Stimulated activated CD8-positive, alpha-beta memory T cell treated with anti-CD3 and anti-CD28 coated beads, Interleukin-12 subunit alpha, Interleukin-12 subunit beta, amount 100 ng/mL, for 24 hours (primary cell): ENCODE results near the gene SLC22A17.
"Not testable (repeated sequence)": the region's sequence is repeated elsewhere in the genome, so short reads cannot be mapped to it uniquely, and the experiment has no call there.

Source experiments
- DNase-seq: peaks from one replicate; pipeline ENCODE4 v3.0.0-alpha.2; 2020; ENCODE audit errors: extremely low read depth

Gene SLC22A17

GRCh38 chr14:23339506-23340268, 13.0 kb downstream of the SLC22A17 start:
- DNase-seq: no peak

GRCh38 chr14:23335623-23336022, 17.1 kb downstream of the SLC22A17 start:
- no peak for DNase-seq

GRCh38 chr14:23327947-23328744, 24.5 kb downstream of the SLC22A17 start:
- DNase-seq: no peak

DNA sequence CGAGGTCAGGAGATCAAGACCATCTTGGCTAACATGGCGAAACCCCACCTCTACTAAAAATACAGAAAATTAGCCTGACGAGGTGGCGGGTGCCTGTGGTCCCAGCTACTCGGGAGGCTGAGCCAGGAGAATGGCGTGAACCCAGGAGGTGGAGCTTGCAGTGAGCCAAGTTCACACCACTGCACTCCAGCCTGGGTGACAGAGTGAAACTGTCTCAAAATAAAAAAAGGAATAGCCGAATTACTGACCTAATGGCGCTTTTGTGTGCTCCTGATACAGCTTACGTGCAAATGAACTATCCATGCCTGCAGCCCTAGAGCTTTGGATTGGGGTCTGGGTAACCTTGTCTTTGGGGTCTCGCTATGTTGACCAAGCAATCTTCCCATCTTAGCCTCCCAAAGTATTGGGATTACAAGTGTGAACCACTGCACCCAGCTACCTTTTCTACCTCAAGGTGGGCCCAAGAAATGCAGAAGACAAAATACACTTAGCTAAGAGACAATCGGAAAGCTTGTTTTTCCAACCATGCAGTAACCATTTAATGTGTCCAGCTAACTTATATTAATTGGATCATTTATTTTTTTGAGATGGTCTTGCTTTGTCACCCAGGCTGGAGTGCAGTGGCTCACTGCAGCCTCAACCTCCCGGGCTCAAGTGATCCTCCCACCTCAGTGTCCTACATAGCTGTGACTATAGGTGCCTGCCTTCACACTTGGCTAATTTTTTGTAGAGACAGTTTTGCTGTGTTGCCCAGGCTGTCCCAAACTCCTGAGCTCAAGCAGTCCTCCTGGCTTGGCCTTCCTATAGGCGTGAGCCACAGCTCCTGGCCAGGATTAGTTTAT, 26.0 kb downstream of the SLC22A17 start:
- no peak for DNase-seq

- DNase-seq: not testable (repeated sequence)
Observed at GRCh38 chr14:23325746-23326145, 26.9 kb downstream of the SLC22A17 start.

DNA sequence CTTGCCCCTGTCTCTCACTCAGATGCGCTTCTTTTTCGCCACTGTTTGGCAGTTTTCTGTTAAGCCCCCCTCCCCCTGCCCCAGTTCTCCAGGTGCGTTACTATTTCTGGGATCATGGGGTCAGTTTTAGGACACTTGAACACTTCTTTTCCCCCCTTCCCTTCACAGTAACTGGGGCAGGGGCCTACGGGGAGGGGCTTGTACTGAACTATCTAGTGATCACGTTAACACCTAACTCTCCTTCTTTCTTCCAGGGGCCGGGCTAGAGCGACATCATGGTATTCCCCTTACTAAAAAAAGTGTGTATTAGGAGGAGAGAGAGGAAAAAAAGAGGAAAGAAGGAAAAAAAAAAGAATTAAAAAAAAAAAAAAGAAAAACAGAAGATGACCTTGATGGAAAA, 27.7 kb downstream of the SLC22A17 start:
- DNase-seq: no peak

DNA sequence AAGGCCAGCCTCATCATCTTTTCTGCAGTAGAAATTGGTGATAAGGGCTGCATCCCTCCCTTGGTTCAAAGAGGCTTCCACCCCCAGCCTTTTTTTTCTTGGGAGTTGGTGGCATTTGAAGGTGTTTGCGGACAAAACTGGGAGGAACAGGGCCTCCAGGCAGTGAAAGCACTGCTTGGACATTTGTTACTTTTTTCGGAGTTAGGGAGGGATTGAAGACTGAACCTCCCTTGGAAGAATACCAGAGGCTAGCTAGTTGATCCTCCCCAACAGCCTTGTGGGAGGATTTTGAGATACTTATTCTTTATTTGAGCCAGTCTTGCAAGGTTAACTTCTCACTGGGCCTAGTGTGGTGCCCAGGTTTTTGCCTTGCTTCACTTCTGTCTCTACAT, 28.2 kb downstream of the SLC22A17 start:
- DNase-seq: no peak

GRCh38 chr14:23323838-23324454, 28.7 kb downstream of the SLC22A17 start:
- no peak for DNase-seq

- no peak for DNase-seq
Observed at GRCh38 chr14:23322568-23323517, 29.8 kb downstream of the SLC22A17 start.

DNA sequence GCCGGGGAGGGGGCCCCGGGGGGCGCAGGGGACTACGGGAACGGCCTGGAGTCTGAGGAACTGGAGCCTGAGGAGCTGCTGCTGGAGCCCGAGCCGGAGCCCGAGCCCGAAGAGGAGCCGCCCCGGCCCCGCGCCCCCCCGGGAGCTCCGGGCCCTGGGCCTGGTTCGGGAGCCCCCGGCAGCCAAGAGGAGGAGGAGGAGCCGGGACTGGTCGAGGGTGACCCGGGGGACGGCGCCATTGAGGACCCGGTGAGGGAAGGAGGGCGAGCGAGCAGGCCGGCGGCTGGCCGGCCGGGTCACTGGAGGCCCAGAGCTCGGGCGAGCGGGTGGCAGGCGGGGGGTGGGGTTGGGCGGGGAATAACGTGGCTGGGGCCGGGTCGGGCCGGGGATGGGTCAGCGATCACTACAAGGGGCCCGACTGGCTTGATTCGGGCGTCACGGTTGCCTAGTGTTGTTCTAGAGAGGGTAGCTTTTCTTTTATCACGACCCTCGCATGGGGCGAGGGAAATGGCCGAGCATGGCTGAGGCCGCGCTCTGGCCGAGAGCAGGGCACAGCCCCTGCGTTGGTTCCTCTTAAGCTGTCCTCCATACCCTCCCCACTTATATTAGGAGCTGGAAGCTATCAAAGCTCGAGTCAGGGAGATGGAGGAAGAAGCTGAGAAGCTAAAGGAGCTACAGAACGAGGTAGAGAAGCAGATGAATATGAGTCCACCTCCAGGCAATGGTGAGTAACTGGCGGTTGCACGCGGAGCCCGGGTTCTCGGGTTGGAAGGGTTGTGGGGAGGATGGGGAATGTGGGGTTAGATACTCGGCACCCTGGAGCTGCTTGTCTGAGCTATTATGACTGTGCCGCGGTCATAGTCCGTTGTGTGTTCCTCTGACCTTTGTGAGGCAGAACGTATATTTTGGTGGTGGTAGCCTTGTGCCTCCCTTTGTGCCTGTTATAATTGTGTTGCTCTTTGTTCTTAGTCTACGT, 30.8 kb downstream of the SLC22A17 start:
- no peak for DNase-seq

GRCh38 chr14:23320584-23321571, 31.8 kb downstream of the SLC22A17 start, which contains the start of gene PABPN1:
PABPN1 (plus strand) TSS chr14:23321457; CDS start chr14:23321470, 13 bp downstream.
- peak; percentile 95 for DNase-seq

DNA sequence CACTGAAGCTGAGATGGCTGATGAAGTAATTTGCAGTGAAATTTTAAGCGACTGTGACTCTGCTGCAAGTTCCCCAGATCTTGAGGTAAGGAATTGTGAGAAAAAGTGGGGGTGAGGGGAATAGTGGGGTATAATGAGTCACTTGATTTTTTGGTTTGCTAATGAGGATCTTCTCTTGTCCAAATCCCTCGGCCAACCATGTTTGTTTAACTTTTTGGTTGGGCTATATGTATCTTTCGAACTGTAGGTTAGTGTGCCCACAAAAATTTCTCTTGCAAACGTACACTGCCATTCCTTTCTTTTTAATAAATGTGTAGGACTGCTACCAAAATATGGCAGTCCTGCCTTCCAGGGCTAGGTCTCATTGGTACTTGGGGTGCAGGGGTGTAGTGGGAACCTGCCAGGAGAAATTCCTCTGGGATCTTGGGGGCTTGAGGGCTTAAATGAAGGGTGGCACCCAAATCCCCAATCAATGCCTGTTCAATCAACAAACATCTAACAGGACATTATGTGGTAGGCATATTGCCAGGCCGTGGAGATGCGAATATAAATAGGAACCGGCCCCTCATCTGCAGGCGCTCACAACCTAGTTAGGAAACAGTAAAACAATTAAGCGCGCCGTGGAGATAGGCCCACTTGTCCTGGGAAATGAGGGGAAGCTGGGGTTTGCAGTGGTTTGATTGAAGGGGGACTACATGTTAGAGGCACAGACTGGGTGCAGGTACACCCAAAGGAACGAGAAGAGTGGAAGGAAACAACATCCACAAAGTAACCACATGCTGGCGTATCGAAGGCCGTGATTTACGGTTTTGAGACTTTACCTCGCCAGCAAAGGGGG, 32.7 kb downstream of the SLC22A17 start:
- no peak for DNase-seq

DNA sequence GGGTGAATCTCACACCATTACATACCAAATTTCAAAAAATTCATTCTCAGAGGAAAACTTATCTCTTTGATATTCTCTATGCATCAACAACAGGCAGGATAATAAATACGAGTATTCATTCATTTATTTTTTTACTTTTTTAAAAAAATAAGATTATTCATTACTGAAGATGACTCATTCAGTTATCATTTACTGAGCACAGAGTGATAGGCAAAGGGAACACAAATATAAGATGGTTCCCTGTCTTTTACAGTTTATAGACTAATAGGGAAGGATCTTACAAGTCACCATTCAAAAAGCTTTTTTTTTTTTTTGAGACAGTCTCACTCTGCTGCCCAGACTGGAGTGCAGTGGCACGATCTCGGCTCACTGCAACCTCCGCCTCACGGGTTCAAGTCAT, 36.4 kb downstream of the SLC22A17 start:
- DNase-seq: no peak

- DNase-seq: no peak
Observed at GRCh38 chr14:23310546-23310945, 42.1 kb downstream of the SLC22A17 start.

DNA sequence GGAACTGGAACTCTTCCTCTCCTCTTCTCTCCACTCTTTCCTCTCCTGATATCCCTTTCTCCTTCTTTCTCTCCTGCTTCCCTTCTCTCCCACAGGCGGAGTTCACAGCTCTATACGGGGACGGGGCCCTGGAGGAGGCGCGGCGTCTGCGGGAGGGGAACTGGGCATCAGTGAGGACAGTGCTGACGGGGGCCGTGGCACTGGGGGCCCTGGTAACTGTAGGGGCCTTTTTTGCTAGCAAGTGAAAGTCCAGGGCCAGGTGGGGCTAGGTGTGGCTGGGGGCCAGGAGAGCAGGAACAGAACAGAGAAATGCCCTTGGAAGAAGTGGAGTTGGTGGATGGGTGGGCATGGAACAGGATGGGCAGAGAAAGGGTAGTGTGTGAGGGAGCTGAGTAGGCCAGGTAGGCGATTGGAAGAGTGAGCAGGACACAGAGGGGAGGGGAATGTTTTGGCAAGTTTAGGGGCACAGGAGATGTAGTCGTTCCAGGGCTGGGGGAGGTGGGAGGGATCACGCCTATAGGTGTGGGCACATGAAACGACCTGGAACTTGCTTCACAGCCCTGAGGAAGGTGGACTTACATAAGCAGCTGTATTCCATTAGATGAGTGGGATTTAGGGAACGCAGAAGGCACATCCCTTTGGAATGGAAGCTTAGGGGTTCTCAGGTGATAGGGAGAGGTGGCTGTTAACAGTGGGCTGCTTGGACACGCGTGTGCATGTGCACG, 43.8 kb downstream of the SLC22A17 start:
- no peak for DNase-seq
